Activated CD8-positive, alpha-beta T cell treated with anti-CD3 and anti-CD28 coated beads for 36 hours (primary cell): ENCODE measurements around the gene PACRGL. TPM values are rescaled to one million over a fixed set of nuclear protein-coding genes. Genes with fewer than 3 reads are reported as not detected.

ENCODE experiments used
- ATAC-seq: fragments of 200-7000 bp; cut with Tn5 transposase; one replicate; pipeline ENCODE4 v1.10.0; 2021; ENCODE audit warnings: mild to moderate bottlenecking, moderate library complexity
- CTCF ChIA-PET: fragments of 350-600 bp; sonication (Branson Sonifier 250); formaldehyde crosslinking; loops from one replicate; lab custom pipeline; 2021; ENCODE audit warnings: antibody characterized with exemption; lab: Charles Lee
- POLR2A ChIA-PET: fragments of 350-600 bp; sonication (Branson Sonifier 250); formaldehyde crosslinking; loops from one replicate; lab custom pipeline; 2021; ENCODE audit warnings: antibody characterized with exemption; lab: Charles Lee
- DNase-seq: peaks from one replicate; pipeline ENCODE4 v3.0.0-alpha.2; 2020
- H3K27ac Mint-ChIP-seq: one replicate; pipeline ENCODE4 v1.8.0; 2021; ENCODE audit warnings: mild to moderate bottlenecking, mixed read lengths
- H3K27me3 Mint-ChIP-seq: one replicate; pipeline ENCODE4 v1.8.0; 2021; ENCODE audit warnings: mixed read lengths
- H3K36me3 Mint-ChIP-seq: one replicate; pipeline ENCODE4 v1.8.0; 2021; ENCODE audit warnings: low read depth, mixed read lengths
- H3K4me1 Mint-ChIP-seq: one replicate; pipeline ENCODE4 v1.8.0; 2021; ENCODE audit warnings: low read depth, mixed read lengths
- H3K4me3 Mint-ChIP-seq: one replicate; pipeline ENCODE4 v1.8.0; 2021; ENCODE audit warnings: mild to moderate bottlenecking, moderate library complexity, mixed read lengths
- H3K9me3 Mint-ChIP-seq: one replicate; pipeline ENCODE4 v1.8.0; 2021; ENCODE audit warnings: mixed read lengths
- intact Hi-C: fragments of 100-400 bp; cut with micrococcal nuclease; formaldehyde crosslinking; loops from one replicate; pipeline ENCODE4 v1.10.0; 2022
- total RNA-seq, 2 experiments: library from RNA; stranded (reverse); gene quantifications; one replicate each; pipeline ENCODE4 v1.2.3, GENCODE V29; 2021
- TF ChIP-seq, protein P1 (sequence below): fragments of 200-600 bp; IDR thresholded peaks from one replicate; pipeline ENCODE4 v1.8.0; 2022; ENCODE audit warnings: antibody characterized with exemption, mild to moderate bottlenecking

Gene PACRGL
- total RNA-seq, 2 experiments from 2014 or later, result 13.0 to 14.0 TPM

DNA sequence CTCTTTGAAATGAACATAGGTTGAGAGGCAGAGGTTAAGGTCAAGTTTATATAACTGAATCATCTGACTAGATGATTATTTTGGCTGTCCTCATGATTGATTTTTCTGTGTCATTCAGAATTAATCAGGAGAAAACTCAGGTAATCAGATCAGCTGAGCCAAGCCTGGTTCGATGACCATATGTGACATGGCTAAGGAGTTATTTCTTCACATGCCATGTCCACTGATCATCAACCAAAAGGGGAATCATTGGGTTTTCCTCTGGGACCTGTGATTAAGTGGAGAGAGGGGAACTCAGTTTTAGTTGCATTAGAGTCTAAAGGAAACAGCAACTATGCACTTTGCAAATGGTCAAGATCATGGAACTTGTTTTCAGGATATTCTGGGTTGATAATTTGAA lies 20.3 kb upstream of the PACRGL start:
- POLR2A ChIA-PET, result interaction anchor here (0.5 kb wide), 1 partner anchor 16 kb away, joined by 3 read pairs; no protein-coding TSS in a partner anchor
- CTCF ChIA-PET, result no interaction called here
- H3K4me3 Mint-ChIP-seq, result no peak overlapping the region
- no peak for ATAC-seq
- H3K27me3 Mint-ChIP-seq, result peaks cover 9% of the 10 kb centered on the region
- intact Hi-C loops, result loop anchor here (10.0 kb wide), 1 partner anchor 1995 kb away; no protein-coding TSS in a partner anchor
- no peak for DNase-seq
- TF ChIP-seq, protein P1, sequence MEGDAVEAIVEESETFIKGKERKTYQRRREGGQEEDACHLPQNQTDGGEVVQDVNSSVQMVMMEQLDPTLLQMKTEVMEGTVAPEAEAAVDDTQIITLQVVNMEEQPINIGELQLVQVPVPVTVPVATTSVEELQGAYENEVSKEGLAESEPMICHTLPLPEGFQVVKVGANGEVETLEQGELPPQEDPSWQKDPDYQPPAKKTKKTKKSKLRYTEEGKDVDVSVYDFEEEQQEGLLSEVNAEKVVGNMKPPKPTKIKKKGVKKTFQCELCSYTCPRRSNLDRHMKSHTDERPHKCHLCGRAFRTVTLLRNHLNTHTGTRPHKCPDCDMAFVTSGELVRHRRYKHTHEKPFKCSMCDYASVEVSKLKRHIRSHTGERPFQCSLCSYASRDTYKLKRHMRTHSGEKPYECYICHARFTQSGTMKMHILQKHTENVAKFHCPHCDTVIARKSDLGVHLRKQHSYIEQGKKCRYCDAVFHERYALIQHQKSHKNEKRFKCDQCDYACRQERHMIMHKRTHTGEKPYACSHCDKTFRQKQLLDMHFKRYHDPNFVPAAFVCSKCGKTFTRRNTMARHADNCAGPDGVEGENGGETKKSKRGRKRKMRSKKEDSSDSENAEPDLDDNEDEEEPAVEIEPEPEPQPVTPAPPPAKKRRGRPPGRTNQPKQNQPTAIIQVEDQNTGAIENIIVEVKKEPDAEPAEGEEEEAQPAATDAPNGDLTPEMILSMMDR, result no peak
- H3K4me1 Mint-ChIP-seq, result no peaks in the 10 kb centered on the region
- no peaks in the 10 kb centered on the region for H3K36me3 Mint-ChIP-seq
- H3K9me3 Mint-ChIP-seq, result no peaks in the 10 kb centered on the region
- no peak overlapping the region for H3K27ac Mint-ChIP-seq

DNA sequence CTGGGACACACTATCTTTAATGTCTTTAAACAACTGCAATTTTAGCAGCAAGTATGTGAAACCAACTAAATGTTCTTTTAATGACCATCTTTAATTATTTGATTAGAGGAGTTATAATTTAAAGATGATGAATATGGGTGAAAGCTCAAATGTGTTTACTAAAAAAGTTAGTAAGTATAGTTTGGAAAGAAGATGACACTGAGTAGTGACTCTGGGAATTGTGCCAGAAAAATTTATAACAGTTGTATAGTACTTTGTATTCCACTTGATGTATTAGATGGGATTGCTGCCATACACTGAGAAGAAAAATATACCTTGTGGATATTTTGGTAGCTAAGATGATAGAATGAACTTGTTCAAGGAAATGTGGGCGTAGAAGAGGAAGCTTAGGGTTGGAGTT lies 19.5 kb upstream of the PACRGL start:
- POLR2A ChIA-PET, result interaction anchor here (0.5 kb wide), 1 partner anchor 15 kb away, joined by 3 read pairs; no protein-coding TSS in a partner anchor
- intact Hi-C loops, result loop anchor here (10.0 kb wide), 1 partner anchor 1996 kb away; no protein-coding TSS in a partner anchor
- H3K36me3 Mint-ChIP-seq, result no peaks in the 10 kb centered on the region

DNA sequence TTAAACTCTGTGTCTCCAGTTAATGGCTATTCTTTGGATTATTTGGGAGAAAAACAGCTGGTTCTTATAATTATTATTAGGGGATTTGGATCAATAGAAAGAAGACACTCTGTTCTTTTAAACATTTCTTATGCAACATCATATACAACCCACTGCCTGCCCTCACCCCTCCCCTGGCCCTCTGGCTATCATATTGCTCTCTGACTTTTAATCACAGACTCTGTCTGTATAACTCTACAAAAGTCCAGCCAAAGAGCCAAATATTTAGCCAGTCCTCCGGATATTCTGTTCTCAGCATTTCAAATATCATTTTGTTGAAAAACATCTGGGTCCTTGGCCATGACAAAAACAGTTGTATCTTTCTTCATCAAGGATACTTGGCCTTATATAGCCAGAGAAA lies 19.0 kb upstream of the PACRGL start:
- no peaks in the 10 kb centered on the region for H3K9me3 Mint-ChIP-seq
- CTCF ChIA-PET, result no interaction called here
- H3K4me1 Mint-ChIP-seq, result no peaks in the 10 kb centered on the region
- no peak for ATAC-seq
- no peaks in the 10 kb centered on the region for H3K36me3 Mint-ChIP-seq
- no peak overlapping the region for H3K27ac Mint-ChIP-seq
- peaks cover 9% of the 10 kb centered on the region for H3K27me3 Mint-ChIP-seq
- no peak for DNase-seq
- intact Hi-C loops, result loop anchor here (10.0 kb wide), 1 partner anchor 1996 kb away; no protein-coding TSS in a partner anchor
- TF ChIP-seq, protein P1, result no peak
- POLR2A ChIA-PET, result no interaction called here
- no peak overlapping the region for H3K4me3 Mint-ChIP-seq

More for the DNA sequence above, 19.5 kb upstream of the PACRGL start:
- no peak overlapping the region for H3K27ac Mint-ChIP-seq
- H3K4me1 Mint-ChIP-seq, result no peaks in the 10 kb centered on the region
- CTCF ChIA-PET, result no interaction called here
- ATAC-seq (no peak), DNase-seq (no peak)
- no peaks in the 10 kb centered on the region for H3K9me3 Mint-ChIP-seq
- TF ChIP-seq, protein P1, result no peak
- H3K4me3 Mint-ChIP-seq, result no peak overlapping the region
- peaks cover 9% of the 10 kb centered on the region for H3K27me3 Mint-ChIP-seq

DNA sequence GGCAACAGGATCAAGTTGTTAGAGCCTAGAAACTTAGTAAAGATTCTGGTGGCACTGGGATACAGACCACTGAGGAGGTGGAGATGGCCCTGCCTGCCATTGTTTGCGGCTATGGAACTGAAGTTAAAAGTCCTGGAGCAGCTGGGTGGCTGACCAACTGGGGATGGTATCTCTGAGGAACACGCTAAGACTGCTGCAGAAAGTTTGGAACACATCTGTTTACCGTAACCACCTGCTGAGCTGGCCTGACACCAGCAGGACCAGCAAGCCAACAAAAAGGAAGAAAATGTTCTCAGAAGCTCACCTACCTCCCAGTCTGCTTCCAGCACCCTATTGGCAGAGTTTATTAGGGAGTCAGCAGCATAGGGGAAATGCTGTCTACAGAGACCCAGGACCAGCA lies 17.4 kb upstream of the PACRGL start:
- CTCF ChIA-PET, result interaction anchor here (0.8 to 1.5 kb wide), 3 partner anchors 261 to 288 kb away, joined by 3 to 6 read pairs (median 5); no protein-coding TSS in a partner anchor
- Mint-ChIP-seq H3K27me3 (peaks cover 6% of the 10 kb centered on the region), H3K9me3 (no peaks in the 10 kb centered on the region), H3K27ac (no peak overlapping the region), H3K36me3 (no peaks in the 10 kb centered on the region), H3K4me1 (no peaks in the 10 kb centered on the region), H3K4me3 (no peak overlapping the region)
- POLR2A ChIA-PET, result no interaction called here
- intact Hi-C loops, result loop anchor here (1.0 to 10.0 kb wide), 2 partner anchors 264 to 1998 kb away; no protein-coding TSS in a partner anchor
- TF ChIP-seq, protein P1, result no peak
- DNase-seq (no peak), ATAC-seq (no peak)

DNA sequence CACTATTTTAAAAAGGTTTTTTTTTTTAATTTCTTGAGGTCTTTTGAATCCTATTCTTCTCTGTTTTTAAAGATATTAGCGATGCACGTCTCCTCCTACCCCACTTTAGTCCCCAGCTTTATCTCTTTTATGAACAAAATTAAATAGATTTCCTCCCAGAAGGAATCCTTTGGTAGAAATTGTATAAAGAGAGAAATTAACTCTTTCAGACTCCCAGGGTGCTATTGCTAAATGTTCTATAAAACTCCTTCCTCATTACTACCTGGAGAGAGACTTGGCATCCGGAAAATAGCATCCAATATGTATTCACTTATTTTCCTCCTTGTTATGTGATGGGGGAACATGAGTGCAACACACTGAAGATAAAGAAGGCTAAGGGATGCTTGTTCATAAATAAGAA lies 16.5 kb upstream of the PACRGL start:
- Mint-ChIP-seq H3K36me3 (no peaks in the 10 kb centered on the region), H3K27ac (no peak overlapping the region), H3K4me1 (no peaks in the 10 kb centered on the region), H3K4me3 (no peak overlapping the region), H3K27me3 (peaks cover 6% of the 10 kb centered on the region), H3K9me3 (no peaks in the 10 kb centered on the region)
- intact Hi-C loops, result loop anchor here (1.0 to 10.0 kb wide), 2 partner anchors 264 to 1999 kb away; no protein-coding TSS in a partner anchor
- ChIA-PET POLR2A (no interaction called here), CTCF (interaction anchor here (0.8 to 2.0 kb wide), 4 partner anchors 262 to 289 kb away, joined by 3 to 18 read pairs (median 6); no protein-coding TSS in a partner anchor)
- TF ChIP-seq, protein P1, result no peak
- ATAC-seq (no peak), DNase-seq (no peak)
